Progenitor cell of endocrine pancreas (in vitro differentiated cells): ENCODE measurements around the gene ILKAP. TPM values are rescaled to one million over a fixed set of nuclear protein-coding genes. Genes with fewer than 3 reads are reported as not detected.

ENCODE experiments used
- DNase-seq: peaks from one replicate; pipeline ENCODE4 v3.0.0; 2021; ENCODE audit warnings: low spot score; ENCODE audit not compliant: unreplicated experiment
- H3K27ac Mint-ChIP-seq: 2 replicates; pipeline ENCODE4 v1.8.0; 2021; ENCODE audit warnings: mild to moderate bottlenecking, moderate library complexity, mixed read lengths
- H3K27me3 Mint-ChIP-seq: 2 replicates; pipeline ENCODE4 v1.8.0; 2021; ENCODE audit warnings: mixed read lengths
- H3K36me3 Mint-ChIP-seq: 2 replicates; pipeline ENCODE4 v1.8.0; 2022; ENCODE audit warnings: mixed read lengths; ENCODE audit not compliant: insufficient read depth
- H3K4me1 Mint-ChIP-seq: 2 replicates; pipeline ENCODE4 v1.8.0; 2021; ENCODE audit warnings: low read depth, mixed read lengths
- H3K4me3 Mint-ChIP-seq: 2 replicates; pipeline ENCODE4 v1.8.0; 2021; ENCODE audit warnings: low read depth, mild to moderate bottlenecking, moderate library complexity, mixed read lengths
- H3K9me3 Mint-ChIP-seq: 2 replicates; pipeline ENCODE4 v1.8.0; 2021; ENCODE audit warnings: low read depth, mixed read lengths
- CTCF ChIP-seq: fragments of 200-600 bp; sonication (generic); IDR thresholded peaks from one replicate; pipeline ENCODE4 v1.5.0; 2021; ENCODE audit warnings: antibody characterized with exemption, mild to moderate bottlenecking; ENCODE audit not compliant: unreplicated experiment
- total RNA-seq: library from RNA; stranded (reverse); gene quantifications from 2 replicates; pipeline ENCODE4 v1.2.1, GENCODE V29; 2021

Gene ILKAP
- total RNA-seq, 1 donor from 2014 or later: 56.3 TPM

- Mint-ChIP-seq H3K36me3 (peaks cover 34% of the 10 kb centered on the region), H3K27me3 (no peaks in the 10 kb centered on the region), H3K9me3 (no peaks in the 10 kb centered on the region), H3K4me1 (no peaks in the 10 kb centered on the region), H3K27ac (no peak overlapping the region), H3K4me3 (no peak overlapping the region)
- no peak for DNase-seq
- TF ChIP-seq CTCF: no peak
These were observed 19.7 kb downstream of the ILKAP start for GRCh38 chr2:238183821-238184220.

GRCh38 chr2:238182362-238182761 lies 21.1 kb downstream of the ILKAP start:
- H3K27me3 Mint-ChIP-seq: no peaks in the 10 kb centered on the region
- H3K27ac Mint-ChIP-seq: no peak overlapping the region
- H3K4me3 Mint-ChIP-seq: no peak overlapping the region
- H3K9me3 Mint-ChIP-seq: no peaks in the 10 kb centered on the region
- no peak for TF ChIP-seq CTCF
- peaks cover 24% of the 10 kb centered on the region for H3K36me3 Mint-ChIP-seq
- no peaks in the 10 kb centered on the region for H3K4me1 Mint-ChIP-seq
- no peak for DNase-seq

GRCh38 chr2:238180554-238180953 lies 22.9 kb downstream of the ILKAP start:
- Mint-ChIP-seq H3K9me3 (no peaks in the 10 kb centered on the region), H3K36me3 (peaks cover 30% of the 10 kb centered on the region), H3K27ac (no peak overlapping the region), H3K4me3 (no peak overlapping the region), H3K27me3 (no peaks in the 10 kb centered on the region), H3K4me1 (no peaks in the 10 kb centered on the region)
- no peak for TF ChIP-seq CTCF
- DNase-seq: no peak

- Mint-ChIP-seq H3K27me3 (no peaks in the 10 kb centered on the region), H3K36me3 (peaks cover 26% of the 10 kb centered on the region), H3K4me3 (no peak overlapping the region), H3K4me1 (no peaks in the 10 kb centered on the region), H3K27ac (no peak overlapping the region), H3K9me3 (no peaks in the 10 kb centered on the region)
- no peak for TF ChIP-seq CTCF
- DNase-seq: no peak
These were observed 26.9 kb downstream of the ILKAP start for GRCh38 chr2:238176613-238177012.

GRCh38 chr2:238174701-238175100 lies 28.8 kb downstream of the ILKAP start:
- TF ChIP-seq CTCF: no peak
- Mint-ChIP-seq H3K27me3 (no peaks in the 10 kb centered on the region), H3K4me1 (no peaks in the 10 kb centered on the region), H3K36me3 (peaks cover 22% of the 10 kb centered on the region), H3K27ac (no peak overlapping the region), H3K9me3 (no peaks in the 10 kb centered on the region), H3K4me3 (no peak overlapping the region)
- no peak for DNase-seq

GRCh38 chr2:238174291-238174690 lies 29.2 kb downstream of the ILKAP start:
- no peaks in the 10 kb centered on the region for H3K9me3 Mint-ChIP-seq
- no peak for TF ChIP-seq CTCF
- DNase-seq: no peak
- no peak overlapping the region for H3K4me3 Mint-ChIP-seq
- no peak overlapping the region for H3K27ac Mint-ChIP-seq
- H3K27me3 Mint-ChIP-seq: no peaks in the 10 kb centered on the region
- peaks cover 22% of the 10 kb centered on the region for H3K36me3 Mint-ChIP-seq
- H3K4me1 Mint-ChIP-seq: no peaks in the 10 kb centered on the region
